HG03354 (cell line): ENCODE results near the gene ARID5B.
A peak's percentile ranks its signal among the peaks of the same experiment; 100 is the strongest.

Experiments
- ATAC-seq: cut with Tn5 transposase; IDR thresholded peaks from one replicate; pipeline ENCODE4 v1.9.1; 2021; ENCODE audit warnings: mild to moderate bottlenecking; ENCODE audit not compliant: unreplicated experiment, poor library complexity, severe bottlenecking

Gene ARID5B

DNA sequence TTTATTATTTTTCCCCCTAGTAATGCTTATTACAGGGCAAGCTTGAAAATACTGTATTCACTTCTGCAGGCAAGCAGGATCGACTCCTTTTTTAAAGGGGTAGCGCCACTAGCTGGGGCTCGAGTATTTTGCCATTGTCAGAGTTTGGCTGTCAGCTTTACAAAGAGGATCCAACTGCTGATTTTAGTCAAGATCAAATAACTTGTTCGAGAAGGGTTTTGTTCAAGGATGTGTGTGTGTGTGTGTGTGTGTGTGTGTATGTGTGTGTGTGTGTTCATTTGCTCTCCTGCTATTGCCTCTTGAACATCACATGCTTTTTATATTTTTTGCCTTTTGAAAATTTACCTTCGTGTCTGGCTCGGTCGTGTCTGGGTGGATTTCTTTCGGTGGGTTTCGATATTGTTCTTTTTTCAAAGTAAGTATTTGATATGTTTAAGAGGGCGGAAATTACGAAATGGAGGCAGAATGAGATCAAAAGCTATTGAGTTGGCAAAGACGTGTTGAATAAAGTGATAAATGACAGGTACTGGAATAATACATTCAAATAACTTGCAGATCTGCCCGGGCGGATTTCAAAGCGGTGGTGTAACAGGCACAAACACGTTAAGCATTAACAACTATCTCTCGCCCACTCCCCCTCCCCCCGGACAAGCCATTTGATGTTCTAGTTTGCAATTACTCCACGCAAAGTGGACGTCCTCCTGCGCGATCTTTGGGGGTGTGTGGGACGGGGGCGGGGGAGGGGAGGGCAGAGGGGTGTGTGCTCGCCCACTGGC is 1.1 kb downstream of the ARID5B start:
- ATAC-seq = peak; percentile 19

DNA sequence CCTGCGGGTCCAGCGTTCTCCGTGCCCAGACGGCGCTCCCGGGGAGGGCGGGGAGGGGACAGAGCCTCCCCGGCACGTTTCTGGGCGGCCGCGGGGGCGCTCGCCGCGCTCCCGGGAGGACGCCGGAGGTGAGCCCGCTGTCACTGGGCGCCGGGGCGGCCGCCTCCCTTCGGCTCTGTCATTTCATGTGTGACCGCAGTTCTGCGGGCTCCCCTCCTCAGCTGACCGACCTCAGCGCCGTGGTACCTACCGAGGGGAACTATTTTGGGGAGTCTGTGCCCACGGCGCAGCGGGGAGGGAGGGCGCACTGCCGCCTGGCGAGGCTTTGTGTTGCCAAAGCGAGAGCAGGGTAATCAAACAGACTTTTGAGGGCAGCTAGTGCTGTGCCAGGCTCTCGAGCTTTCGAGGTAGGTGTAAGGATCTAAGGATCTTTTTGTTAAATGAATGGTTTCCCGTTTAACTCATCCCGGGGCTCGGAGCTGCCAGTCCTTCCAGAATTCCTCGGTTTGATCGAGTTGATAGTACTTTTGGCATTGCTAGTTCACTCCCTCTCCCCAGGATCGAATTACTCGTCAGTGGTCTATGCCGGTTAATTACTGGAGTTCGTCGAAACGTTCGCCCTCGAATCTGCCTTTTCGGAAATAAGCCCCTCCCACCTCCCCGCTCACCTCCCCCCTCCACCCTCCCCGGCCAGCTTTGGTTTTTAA is 1.9 kb downstream of the ARID5B start:
- ATAC-seq = peak; percentile 52

- ATAC-seq = no peak
Observed at GRCh38 chr10:61903928-61904344, 2.4 kb downstream of the ARID5B start.

- ATAC-seq = peak; percentile 50
Observed at GRCh38 chr10:61904733-61905725, 3.5 kb downstream of the ARID5B start.

GRCh38 chr10:61905837-61906561 is 4.5 kb downstream of the ARID5B start:
- no peak for ATAC-seq

GRCh38 chr10:61906562-61906901 is 5.0 kb downstream of the ARID5B start:
- ATAC-seq = no peak

GRCh38 chr10:61907011-61907410 is 5.5 kb downstream of the ARID5B start:
- no peak for ATAC-seq

- ATAC-seq = no peak
Observed at GRCh38 chr10:61907587-61907986, 6.1 kb downstream of the ARID5B start.

- ATAC-seq = no peak
Observed at GRCh38 chr10:61910226-61910805, 8.8 kb downstream of the ARID5B start.

DNA sequence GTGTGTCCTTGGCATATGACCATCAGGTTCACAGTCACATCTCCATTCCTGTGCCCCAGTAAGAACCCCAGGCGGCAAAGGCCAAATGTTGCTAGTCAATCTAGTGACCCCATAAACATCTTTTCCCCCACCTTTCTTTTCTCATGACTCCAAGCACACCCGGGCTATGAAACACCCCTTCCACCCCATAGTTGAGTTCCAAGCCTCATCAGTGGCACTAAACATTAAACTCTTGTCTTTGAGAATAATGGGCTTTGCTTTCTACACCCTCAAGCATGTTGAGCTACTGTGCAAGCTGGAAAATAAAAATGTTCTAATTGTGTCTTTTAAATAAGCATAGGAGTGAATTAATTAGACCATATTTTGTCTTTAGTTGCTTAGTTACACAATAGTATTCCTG is 9.4 kb downstream of the ARID5B start:
- ATAC-seq = no peak

GRCh38 chr10:61911425-61911824 is 9.9 kb downstream of the ARID5B start:
- ATAC-seq = no peak

GRCh38 chr10:61912981-61913380 is 11.5 kb downstream of the ARID5B start:
- no peak for ATAC-seq

GRCh38 chr10:61918140-61918539 is 16.6 kb downstream of the ARID5B start:
- no peak for ATAC-seq

GRCh38 chr10:61918989-61919388 is 17.5 kb downstream of the ARID5B start:
- ATAC-seq = no peak

DNA sequence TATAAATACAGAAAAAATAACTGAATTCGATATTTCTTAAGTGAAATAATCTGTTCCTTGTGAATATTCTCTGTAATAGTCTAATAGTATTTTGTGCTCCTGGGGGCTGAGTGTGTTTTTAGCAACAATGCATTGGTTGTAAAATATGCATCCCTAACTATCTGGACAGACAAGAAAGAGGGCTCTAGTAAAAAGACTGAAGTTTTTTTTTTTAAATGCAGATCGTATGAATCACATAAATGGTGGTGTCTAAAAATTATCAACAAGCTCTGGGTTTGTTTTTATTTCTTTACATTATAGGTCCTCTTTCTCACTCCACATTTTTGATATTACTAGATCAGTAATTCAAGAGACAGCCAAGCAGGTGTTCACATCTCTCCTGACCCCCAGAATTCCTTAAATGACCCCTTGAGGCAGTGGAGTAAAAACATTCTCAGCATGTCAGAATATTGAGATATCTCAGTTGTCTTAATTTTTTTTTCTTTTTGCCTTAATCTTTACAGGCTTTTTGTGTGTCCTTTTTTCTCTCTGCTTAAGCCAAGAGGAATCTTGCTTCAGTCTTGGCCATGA is 18.2 kb downstream of the ARID5B start:
- ATAC-seq = no peak

DNA sequence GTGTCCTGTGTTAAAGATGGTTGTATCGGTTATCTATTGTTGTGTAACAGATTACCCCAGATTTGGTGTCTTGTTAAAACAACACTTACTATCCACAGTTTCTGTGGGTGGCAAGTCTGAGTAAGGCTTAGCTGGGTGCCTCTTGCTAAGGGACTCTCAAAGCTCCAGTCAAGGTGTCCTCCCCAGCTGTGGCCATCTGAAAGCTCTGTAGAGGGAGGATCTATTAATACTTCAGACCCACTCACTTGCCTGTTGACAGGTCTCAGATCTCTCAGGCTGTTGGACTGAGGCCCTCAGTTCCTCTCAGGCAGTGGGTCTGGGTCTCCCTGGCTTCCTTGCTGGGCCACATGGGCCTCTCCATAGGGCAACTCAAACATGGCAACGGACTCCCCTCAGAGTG is 19.6 kb downstream of the ARID5B start:
- ATAC-seq = no peak

GRCh38 chr10:61923210-61923949 is 21.9 kb downstream of the ARID5B start:
- ATAC-seq = no peak

- no peak for ATAC-seq
Observed at GRCh38 chr10:61923950-61924274, 22.4 kb downstream of the ARID5B start.
